GM19193 (cell line): ENCODE measurements around the gene TFEB.

Experiments
- POLR2A ChIP-seq: IDR thresholded peaks from 4 replicates; pipeline ENCODE4 v1.6.1; 2011; ENCODE audit not compliant: insufficient read depth, insufficient read length; ENCODE audit errors: extremely low read depth

The TFEB gene

GRCh38 chr6:41733707-41734665 is 1.4 kb downstream of the TFEB start:
- peak; percentile 71 for TF ChIP-seq POLR2A

GRCh38 chr6:41733360-41733706 is 2.1 kb downstream of the TFEB start:
- no peak for TF ChIP-seq POLR2A

GRCh38 chr6:41732591-41733359 is 2.6 kb downstream of the TFEB start:
- TF ChIP-seq POLR2A: peak; percentile 58

GRCh38 chr6:41732149-41732548 is 3.3 kb downstream of the TFEB start:
- TF ChIP-seq POLR2A: no peak

- no peak for TF ChIP-seq POLR2A
Observed at GRCh38 chr6:41731561-41732086, 3.8 kb downstream of the TFEB start.

- no peak for TF ChIP-seq POLR2A
Observed at GRCh38 chr6:41730531-41731436, 4.6 kb downstream of the TFEB start.

GRCh38 chr6:41729624-41730023 is 5.8 kb downstream of the TFEB start:
- TF ChIP-seq POLR2A: no peak

- no peak for TF ChIP-seq POLR2A
Observed at GRCh38 chr6:41728954-41729353, 6.5 kb downstream of the TFEB start.

- TF ChIP-seq POLR2A: no peak
Observed at GRCh38 chr6:41728073-41728936, 7.1 kb downstream of the TFEB start.

GRCh38 chr6:41727705-41728072 is 7.7 kb downstream of the TFEB start:
- no peak for TF ChIP-seq POLR2A

- no peak for TF ChIP-seq POLR2A
Observed at GRCh38 chr6:41726876-41727275, 8.5 kb downstream of the TFEB start.

GRCh38 chr6:41724586-41725501 is 10.6 kb downstream of the TFEB start:
- TF ChIP-seq POLR2A: no peak

GRCh38 chr6:41724228-41724580 is 11.2 kb downstream of the TFEB start:
- no peak for TF ChIP-seq POLR2A

- TF ChIP-seq POLR2A: peak; percentile 76
Observed at GRCh38 chr6:41723530-41724227, 11.7 kb downstream of the TFEB start.
